ENCODE measurements around the gene ULK4.

ULK4 gene

DNA sequence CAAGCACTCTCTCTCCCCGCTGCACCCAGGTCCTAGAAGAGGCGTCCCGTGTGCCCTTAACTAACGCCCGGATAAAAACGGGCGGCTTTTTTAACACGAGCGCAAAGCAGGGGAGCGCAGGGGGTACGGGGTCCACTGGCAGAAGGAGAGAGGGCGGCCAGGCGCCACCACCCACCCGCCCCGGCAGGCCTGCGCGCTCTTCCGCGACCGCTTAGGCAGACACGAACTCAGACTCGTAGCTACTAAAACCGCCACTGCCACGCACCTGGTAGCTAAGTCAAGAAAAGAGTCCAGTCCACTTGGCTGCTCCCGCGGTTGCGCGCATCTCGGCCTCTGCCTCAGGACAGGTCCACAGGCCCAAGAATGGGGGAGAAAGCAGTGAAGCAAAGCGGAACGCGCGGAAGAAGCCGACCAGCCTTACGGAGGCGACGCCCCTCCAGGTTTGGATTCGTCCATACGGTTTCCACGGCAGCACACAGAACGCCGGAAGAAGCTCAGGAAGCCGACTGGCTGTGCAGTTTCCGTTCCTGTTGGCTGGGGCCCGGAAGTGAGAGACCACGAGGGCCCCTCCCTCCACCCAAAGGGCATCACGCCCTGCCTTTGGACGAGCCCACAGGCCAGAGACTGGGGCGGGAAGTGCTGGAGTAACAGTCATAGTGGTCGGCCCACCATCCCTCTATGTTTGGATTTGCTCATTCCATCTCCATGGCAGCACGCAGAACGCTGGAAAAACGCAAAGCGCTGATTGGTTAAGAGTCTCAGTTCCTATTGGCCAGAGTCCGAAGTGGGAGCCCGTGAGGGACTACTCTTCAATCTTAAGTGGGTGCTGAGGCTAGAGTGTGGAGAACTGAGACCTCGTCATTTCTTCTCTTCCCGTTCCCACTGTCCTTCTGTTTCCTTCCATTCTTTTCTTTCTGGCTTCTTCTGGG is at the start of gene ULK4:
Gene ULK4, minus strand, starts transcription at position 353 of the 929 bp plus-strand sequence. CDS start 7,344 bp downstream, outside the sequence.
- no peaks in the 10 kb centered on the region for H3K9me3 Mint-ChIP-seq

DNA sequence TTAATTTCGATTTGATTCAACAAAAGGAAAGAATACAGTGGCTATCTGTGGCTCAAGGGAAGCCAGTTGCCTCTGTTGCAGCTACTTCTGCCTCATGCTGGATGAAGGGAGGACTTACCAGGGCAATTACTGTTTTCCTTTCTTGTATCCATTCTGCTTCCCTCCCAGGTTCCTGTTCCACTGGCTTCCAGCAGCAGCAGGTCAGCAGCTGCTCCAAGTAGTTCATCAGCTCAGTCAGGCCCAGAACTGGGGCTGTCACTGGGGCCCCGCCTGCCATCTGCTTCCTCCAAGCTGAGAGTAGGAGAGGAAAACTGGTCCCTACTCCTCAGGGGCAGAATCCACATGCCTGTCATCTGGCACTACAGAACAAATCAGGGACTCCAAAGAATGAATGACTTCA is 48.6 kb upstream of the ULK4 start:
- H3K4me3 Mint-ChIP-seq: no peak overlapping the region
- peaks cover 22% of the 10 kb centered on the region for H3K4me1 Mint-ChIP-seq (ENCODE audit: low read depth)
- no peak overlapping the region for H3K27ac Mint-ChIP-seq
- peaks cover 9% of the 10 kb centered on the region for H3K36me3 Mint-ChIP-seq (ENCODE audit: low read depth)
- H3K27me3 Mint-ChIP-seq (ENCODE audit: low read depth): no peaks in the 10 kb centered on the region
- no peak for DNase-seq (ENCODE audit: low spot score)
- H3K9me3 Mint-ChIP-seq: no peaks in the 10 kb centered on the region

More for the DNA sequence above, at the start of gene ULK4:
- DNase-seq (ENCODE audit: low spot score): peak; percentile 95
- H3K4me3 Mint-ChIP-seq: peak within 1 kb of the TSS; percentile 97
- H3K27me3 Mint-ChIP-seq (ENCODE audit: low read depth): no peaks in the 10 kb centered on the region
- H3K4me1 Mint-ChIP-seq (ENCODE audit: low read depth): peaks cover 16% of the 10 kb centered on the region
- peak within 1 kb of the TSS; percentile 96 for H3K27ac Mint-ChIP-seq
- no peaks in the 10 kb centered on the region for H3K36me3 Mint-ChIP-seq (ENCODE audit: low read depth)

DNA sequence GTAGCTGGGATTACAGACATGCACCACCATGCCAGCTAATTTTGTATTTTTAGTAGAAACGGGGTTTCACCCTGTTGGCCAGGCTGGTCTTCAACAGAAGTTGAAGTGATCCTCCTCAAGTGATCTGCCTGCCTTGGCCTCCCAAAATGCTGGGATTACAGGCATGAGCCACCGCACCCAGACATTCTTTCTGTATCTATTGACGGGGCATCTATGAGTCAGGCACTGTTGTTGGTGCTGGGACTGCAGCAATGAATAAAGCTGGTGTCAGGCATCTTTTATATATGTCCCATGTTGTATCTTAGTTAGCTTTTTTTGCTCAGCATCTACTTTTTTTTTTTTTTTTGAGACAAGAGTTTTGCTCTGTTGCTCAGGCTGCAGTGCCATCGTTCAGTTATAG is 47.6 kb upstream of the ULK4 start:
- Mint-ChIP-seq H3K36me3 (ENCODE audit: low read depth) (peaks cover 2% of the 10 kb centered on the region), H3K4me3 (no peak overlapping the region), H3K27me3 (ENCODE audit: low read depth) (no peaks in the 10 kb centered on the region), H3K9me3 (no peaks in the 10 kb centered on the region), H3K4me1 (ENCODE audit: low read depth) (peaks cover 12% of the 10 kb centered on the region), H3K27ac (no peak overlapping the region)
- DNase-seq (ENCODE audit: low spot score): no peak

DNA sequence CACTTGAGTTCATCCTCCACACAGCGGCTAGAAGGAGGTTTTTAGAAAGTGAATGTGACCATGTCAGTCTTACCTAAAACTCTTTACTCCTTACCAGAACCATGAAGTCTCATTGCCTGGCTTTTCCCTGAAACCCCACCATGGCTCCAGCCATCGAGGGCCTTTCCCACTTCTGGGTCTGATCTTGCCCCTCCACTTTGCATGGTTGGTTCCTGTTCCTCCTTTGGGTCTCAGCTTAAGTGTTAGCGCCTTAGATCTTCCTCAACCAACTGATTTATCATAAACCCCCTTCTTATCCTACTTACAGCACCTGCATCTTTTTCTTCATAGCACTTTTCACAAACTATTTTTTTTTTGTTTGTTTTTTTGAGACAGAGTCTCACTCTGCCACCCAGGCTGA is 45.9 kb upstream of the ULK4 start:
- H3K36me3 Mint-ChIP-seq (ENCODE audit: low read depth): no peaks in the 10 kb centered on the region
- peaks cover 5% of the 10 kb centered on the region for H3K4me1 Mint-ChIP-seq (ENCODE audit: low read depth)
- no peaks in the 10 kb centered on the region for H3K9me3 Mint-ChIP-seq
- no peak overlapping the region for H3K27ac Mint-ChIP-seq
- H3K27me3 Mint-ChIP-seq (ENCODE audit: low read depth): no peaks in the 10 kb centered on the region
- H3K4me3 Mint-ChIP-seq: no peak overlapping the region
- no peak for DNase-seq (ENCODE audit: low spot score)

DNA sequence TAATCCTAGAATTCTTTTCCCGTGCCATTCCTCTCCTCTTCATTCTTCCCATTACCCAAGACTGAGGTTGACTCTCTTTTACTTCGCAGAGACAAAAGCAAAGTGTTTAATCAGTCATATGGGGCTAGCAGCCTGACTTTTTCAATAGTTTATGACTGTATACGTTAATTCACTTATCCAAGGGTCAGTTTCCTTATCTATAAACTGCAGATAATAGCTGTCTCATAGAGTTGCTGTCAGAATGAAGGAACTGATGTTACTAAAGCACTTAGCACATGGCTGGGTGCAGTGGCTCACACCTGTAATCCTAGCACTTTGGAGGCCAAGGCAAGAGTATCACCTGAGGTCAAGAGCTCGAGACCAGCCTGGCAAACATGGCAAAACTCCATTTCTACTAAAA is 43.5 kb upstream of the ULK4 start:
- H3K27ac Mint-ChIP-seq: no peak overlapping the region
- no peak for DNase-seq (ENCODE audit: low spot score)
- H3K27me3 Mint-ChIP-seq (ENCODE audit: low read depth): no peaks in the 10 kb centered on the region
- no peak overlapping the region for H3K4me3 Mint-ChIP-seq
- H3K9me3 Mint-ChIP-seq: no peaks in the 10 kb centered on the region
- H3K4me1 Mint-ChIP-seq (ENCODE audit: low read depth): no peaks in the 10 kb centered on the region
- no peaks in the 10 kb centered on the region for H3K36me3 Mint-ChIP-seq (ENCODE audit: low read depth)

DNA sequence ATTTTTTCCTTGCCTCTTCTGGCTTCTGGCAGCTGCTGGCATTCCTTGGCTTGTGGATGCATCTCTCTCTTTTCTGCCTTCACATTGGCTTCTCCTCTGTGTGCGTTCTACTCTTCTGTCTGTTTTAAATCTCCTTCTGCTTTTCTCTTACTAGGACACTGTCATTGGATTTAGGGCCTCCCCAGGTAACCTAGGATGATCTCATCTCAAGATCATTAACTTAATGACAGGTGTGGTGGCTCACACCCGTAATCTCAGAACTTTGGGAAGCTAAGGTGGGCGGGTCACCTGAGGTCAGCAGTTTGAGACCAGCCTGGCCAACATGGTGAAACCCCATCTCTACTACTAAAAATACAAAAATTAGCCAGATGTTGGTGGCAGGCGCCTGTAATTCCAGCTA is 40.9 kb upstream of the ULK4 start:
- Mint-ChIP-seq H3K36me3 (ENCODE audit: low read depth) (no peaks in the 10 kb centered on the region), H3K27ac (no peak overlapping the region), H3K4me1 (ENCODE audit: low read depth) (no peaks in the 10 kb centered on the region), H3K9me3 (no peaks in the 10 kb centered on the region), H3K27me3 (ENCODE audit: low read depth) (no peaks in the 10 kb centered on the region), H3K4me3 (no peak overlapping the region)
- DNase-seq (ENCODE audit: low spot score): no peak

DNA sequence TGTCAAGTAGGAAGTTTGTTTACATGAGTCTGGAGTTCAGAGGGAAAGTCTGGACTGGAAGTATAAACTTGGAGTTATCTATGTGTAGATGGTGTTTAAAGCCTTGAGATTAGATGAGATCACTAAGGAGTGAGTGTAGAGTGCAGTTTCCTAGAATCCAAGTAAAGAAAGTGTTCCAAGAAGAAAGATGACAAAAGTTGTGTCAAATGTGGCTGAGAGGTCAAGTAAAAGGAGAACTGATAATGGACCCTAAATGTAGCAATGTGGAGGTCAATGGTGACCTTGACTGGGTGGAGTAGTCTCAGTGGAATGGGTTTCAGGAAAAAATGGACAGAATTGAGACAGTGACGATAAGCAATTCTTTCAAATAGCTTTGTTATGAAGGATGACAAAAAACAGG is 39.9 kb upstream of the ULK4 start:
- H3K27me3 Mint-ChIP-seq (ENCODE audit: low read depth): no peaks in the 10 kb centered on the region
- DNase-seq (ENCODE audit: low spot score): no peak
- no peaks in the 10 kb centered on the region for H3K9me3 Mint-ChIP-seq
- no peaks in the 10 kb centered on the region for H3K4me1 Mint-ChIP-seq (ENCODE audit: low read depth)
- no peak overlapping the region for H3K27ac Mint-ChIP-seq
- H3K36me3 Mint-ChIP-seq (ENCODE audit: low read depth): no peaks in the 10 kb centered on the region
- H3K4me3 Mint-ChIP-seq: no peak overlapping the region

DNA sequence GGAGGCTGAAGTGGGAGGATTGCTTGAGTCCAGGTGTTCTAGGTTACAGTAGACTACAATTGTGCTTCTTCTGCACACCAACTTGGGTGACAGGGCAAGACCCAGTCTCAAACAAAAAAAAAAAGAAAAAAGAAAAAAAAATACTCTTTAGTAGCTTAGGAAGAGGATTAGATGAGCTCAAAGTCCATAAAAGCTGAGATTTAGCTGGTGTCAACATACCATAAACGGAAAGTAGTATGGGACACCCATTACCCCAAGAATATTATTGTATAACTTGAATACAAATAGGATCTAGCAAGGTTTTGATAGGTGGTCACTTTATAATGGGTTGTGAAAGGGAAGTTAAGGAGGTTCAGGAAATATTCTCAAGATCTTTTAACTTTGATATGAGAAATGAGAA is 38.0 kb upstream of the ULK4 start:
- Mint-ChIP-seq H3K9me3 (no peaks in the 10 kb centered on the region), H3K4me1 (ENCODE audit: low read depth) (no peaks in the 10 kb centered on the region), H3K4me3 (no peak overlapping the region), H3K27ac (no peak overlapping the region), H3K36me3 (ENCODE audit: low read depth) (no peaks in the 10 kb centered on the region), H3K27me3 (ENCODE audit: low read depth) (no peaks in the 10 kb centered on the region)
- DNase-seq (ENCODE audit: low spot score): no peak

DNA sequence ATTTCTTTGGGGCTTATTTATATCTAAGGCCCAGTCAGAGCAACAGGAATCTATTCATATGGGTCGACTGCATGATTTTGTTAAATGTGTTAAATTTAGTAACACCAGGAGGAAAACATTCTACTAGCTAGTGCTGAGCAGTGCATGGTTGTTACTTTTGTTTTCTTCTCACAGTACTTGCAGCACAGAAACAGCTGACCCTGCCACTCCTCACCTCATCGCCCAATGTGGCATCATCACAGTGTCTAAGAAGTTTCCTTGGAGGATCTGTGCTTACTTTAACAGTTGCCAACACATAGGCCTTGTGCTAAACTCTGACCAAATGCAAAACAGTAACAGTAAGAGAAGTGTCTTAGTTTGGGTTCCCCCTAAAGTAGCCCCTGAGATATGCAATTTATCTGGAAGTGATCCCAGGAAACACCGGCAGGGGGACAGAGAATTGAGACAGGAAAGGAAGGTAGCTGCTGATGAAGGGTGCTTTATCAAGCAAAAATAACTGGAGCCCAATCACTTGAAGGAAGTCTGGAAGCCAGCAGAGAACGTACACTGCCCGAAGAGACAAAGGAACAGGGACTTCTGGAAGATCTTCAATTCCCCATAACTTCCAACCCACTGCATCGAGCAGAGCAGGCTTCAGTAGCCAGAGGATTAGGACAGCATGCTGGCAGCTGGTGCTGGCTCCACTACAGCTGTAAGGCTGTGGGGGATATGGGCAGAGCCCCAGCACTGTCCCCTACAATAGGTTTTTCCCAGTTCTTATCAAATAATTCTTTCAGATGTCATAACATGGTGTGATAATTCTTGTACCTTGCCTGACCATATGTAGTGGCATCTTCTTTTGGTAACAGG is 36.0 kb upstream of the ULK4 start:
- Mint-ChIP-seq H3K4me1 (ENCODE audit: low read depth) (no peaks in the 10 kb centered on the region), H3K36me3 (ENCODE audit: low read depth) (no peaks in the 10 kb centered on the region), H3K4me3 (no peak overlapping the region), H3K27me3 (ENCODE audit: low read depth) (no peaks in the 10 kb centered on the region), H3K27ac (no peak overlapping the region), H3K9me3 (no peaks in the 10 kb centered on the region)
- no peak for DNase-seq (ENCODE audit: low spot score)

DNA sequence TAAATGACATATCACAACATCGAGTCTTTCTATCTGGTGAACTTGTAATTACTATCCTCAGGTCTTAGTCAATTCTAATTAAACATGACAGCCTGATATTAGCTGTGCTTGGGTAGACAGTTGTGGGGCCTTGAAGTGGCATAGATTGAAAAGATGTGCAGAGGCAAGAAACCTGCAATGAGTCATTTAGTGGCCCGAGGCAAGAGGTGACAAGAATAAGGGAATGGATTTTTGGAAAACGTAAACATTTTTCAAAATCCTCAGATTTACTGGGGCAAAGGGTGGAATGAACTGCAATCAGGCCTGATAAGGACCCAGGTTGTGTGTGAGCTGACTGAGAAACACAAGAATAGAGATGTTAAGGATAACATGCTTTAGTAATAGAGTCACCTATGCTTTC is 29.5 kb upstream of the ULK4 start:
- Mint-ChIP-seq H3K9me3 (no peaks in the 10 kb centered on the region), H3K27ac (no peak overlapping the region), H3K4me1 (ENCODE audit: low read depth) (no peaks in the 10 kb centered on the region), H3K27me3 (ENCODE audit: low read depth) (no peaks in the 10 kb centered on the region), H3K36me3 (ENCODE audit: low read depth) (no peaks in the 10 kb centered on the region), H3K4me3 (no peak overlapping the region)
- DNase-seq (ENCODE audit: low spot score): no peak

DNA sequence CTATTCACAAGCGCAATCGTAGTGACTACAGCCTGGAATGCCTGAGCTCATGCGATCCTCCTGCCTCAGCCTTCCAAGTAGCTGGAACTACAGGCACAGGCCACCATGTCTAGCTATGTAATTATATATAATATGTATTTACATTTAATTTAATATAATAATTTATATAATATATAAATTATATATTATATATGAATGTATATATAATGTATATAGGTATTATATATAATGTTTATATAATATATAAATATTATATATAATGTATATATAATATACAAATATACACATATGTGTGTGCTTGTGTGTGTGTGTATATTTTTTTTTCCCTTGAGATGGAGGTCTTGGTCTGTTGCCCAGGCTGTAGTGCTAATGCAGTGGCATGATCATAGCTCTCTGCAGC is 27.6 kb upstream of the ULK4 start:
- Mint-ChIP-seq H3K4me1 (ENCODE audit: low read depth) (no peaks in the 10 kb centered on the region), H3K4me3 (no peak overlapping the region), H3K36me3 (ENCODE audit: low read depth) (no peaks in the 10 kb centered on the region), H3K27me3 (ENCODE audit: low read depth) (no peaks in the 10 kb centered on the region), H3K27ac (no peak overlapping the region), H3K9me3 (no peaks in the 10 kb centered on the region)
- no peak for DNase-seq (ENCODE audit: low spot score)

DNA sequence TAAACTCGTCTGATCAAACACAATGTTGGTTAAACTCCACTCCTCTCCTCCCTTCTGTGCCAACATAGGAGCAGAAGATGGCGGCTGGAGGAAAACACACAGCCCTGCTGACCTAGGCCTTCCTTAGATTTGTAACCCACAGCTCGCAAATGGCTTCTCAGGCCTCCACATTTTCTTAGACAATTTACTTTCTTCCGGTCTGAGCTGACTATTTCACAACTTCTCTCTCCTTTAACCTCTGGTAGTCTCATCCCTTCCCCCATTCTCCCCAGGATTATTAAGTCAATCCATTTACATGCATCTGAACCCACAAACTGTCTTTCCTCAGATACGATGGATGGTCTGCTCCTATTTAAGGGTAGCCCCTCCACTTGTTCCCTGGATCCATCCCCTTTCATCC is 25.7 kb upstream of the ULK4 start:
- no peaks in the 10 kb centered on the region for H3K27me3 Mint-ChIP-seq (ENCODE audit: low read depth)
- H3K9me3 Mint-ChIP-seq: no peaks in the 10 kb centered on the region
- H3K4me3 Mint-ChIP-seq: no peak overlapping the region
- no peaks in the 10 kb centered on the region for H3K36me3 Mint-ChIP-seq (ENCODE audit: low read depth)
- no peak for DNase-seq (ENCODE audit: low spot score)
- H3K4me1 Mint-ChIP-seq (ENCODE audit: low read depth): no peaks in the 10 kb centered on the region
- H3K27ac Mint-ChIP-seq: no peak overlapping the region

DNA sequence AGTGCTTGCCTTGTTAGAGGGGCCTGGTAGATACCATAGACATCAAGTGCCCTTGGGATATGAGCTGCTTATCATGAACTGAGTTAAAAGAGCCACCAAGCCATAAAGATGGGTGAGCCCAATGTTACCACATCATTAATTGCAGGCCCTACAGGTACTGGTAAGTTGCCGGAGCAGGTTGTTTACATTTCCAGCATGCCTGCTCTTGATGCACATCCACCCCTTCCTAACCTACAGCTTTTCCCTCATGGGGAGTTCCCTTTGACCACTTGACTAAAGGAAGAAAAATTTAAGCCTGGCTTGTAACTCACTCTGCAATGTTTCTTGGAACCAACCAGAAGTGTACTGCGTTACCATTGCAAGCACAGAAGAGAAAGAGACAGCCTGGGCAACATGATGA is 24.7 kb upstream of the ULK4 start:
- Mint-ChIP-seq H3K4me1 (ENCODE audit: low read depth) (no peaks in the 10 kb centered on the region), H3K9me3 (no peaks in the 10 kb centered on the region), H3K4me3 (no peak overlapping the region), H3K36me3 (ENCODE audit: low read depth) (no peaks in the 10 kb centered on the region), H3K27me3 (ENCODE audit: low read depth) (no peaks in the 10 kb centered on the region), H3K27ac (no peak overlapping the region)
- DNase-seq (ENCODE audit: low spot score): no peak

DNA sequence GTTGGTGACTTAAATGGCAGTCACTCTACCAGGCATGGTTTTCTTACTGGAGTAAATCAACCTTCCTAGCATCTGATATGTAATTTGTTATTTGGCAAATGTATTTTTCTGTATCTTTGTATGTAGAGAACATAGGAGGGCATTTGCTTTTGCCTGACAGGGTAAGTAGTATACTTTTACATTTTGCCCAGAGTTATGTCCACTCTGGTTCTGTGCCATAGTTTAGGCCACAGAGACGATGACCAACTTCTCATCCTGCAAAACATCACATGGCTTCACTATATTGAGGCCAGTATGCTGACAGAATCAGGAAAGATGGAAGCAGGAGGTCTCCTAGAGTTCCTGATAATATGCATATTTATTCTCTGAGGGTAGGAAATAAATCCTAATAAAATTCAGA is 23.1 kb upstream of the ULK4 start:
- H3K9me3 Mint-ChIP-seq: no peaks in the 10 kb centered on the region
- H3K27me3 Mint-ChIP-seq (ENCODE audit: low read depth): peaks cover 4% of the 10 kb centered on the region
- no peaks in the 10 kb centered on the region for H3K4me1 Mint-ChIP-seq (ENCODE audit: low read depth)
- no peaks in the 10 kb centered on the region for H3K36me3 Mint-ChIP-seq (ENCODE audit: low read depth)
- DNase-seq (ENCODE audit: low spot score): no peak
- H3K27ac Mint-ChIP-seq: no peak overlapping the region
- no peak overlapping the region for H3K4me3 Mint-ChIP-seq

Data from T-helper 2 cell treated with Interferon-gamma antibody and Interleukin-4, amounts not matched to agents 5 μg/mL and 100 μg/mL, for 36 hours (primary cell).